Measurements from ENCODE around the gene NAA60. TPM values are rescaled to one million over a fixed set of nuclear protein-coding genes. Genes with fewer than 3 reads are reported as not detected.
A peak's percentile ranks its signal among the peaks of the same experiment; 100 is the strongest.

The NAA60 gene
- total and polyA plus RNA-seq, 2 of the 13 experiments (the other 11 are each of a cell fraction or from before 2014, with no cell fraction given), result 14.7 to 32.0 TPM

GRCh38 chr16:3400779-3401688, 42.4 kb upstream of the NAA60 start, which contains the start of the genes ZNF174 and ZSCAN32 (continued):
- TF ChIP-seq ZBTB21 (CRISPR knock-in tag; IDR thresholded peaks at IDR 0.05) (no peak), MYC (CRISPR knock-in tag; IDR thresholded peaks at IDR 0.05; ENCODE audit: borderline replicate concordance) (peak; percentile 78; the same call in 1 of the 2 replicates), ZNF430 (CRISPR knock-in tag; IDR thresholded peaks at IDR 0.05) (peak; percentile 69; the same call in 1 of the 2 replicates), RORA (CRISPR knock-in tag; IDR thresholded peaks at IDR 0.05) (no peak), GABPB1 (CRISPR knock-in tag; IDR thresholded peaks at IDR 0.05) (peak; percentile 98), ZNF704 (CRISPR knock-in tag; IDR thresholded peaks at IDR 0.05; ENCODE audit: borderline replicate concordance) (peak; percentile 79; the same call in 1 of the 2 replicates), SRSF1 (optimal IDR thresholded peaks at IDR 0.05; ENCODE audit: low read depth, low read length) (peak; percentile 95), HNRNPUL1 (IDR thresholded peaks at IDR 0.05; ENCODE audit: low read depth, low read length) (peak; percentile 46; the same call in 1 of the 2 replicates), ZNF484 (CRISPR knock-in tag; IDR thresholded peaks at IDR 0.05; ENCODE audit: borderline replicate concordance, low read depth) (no peak), FOXP1 (IDR thresholded peaks at IDR 0.05) (no peak), FOXP1 (CRISPR knock-in tag; IDR thresholded peaks at IDR 0.05) (no peak), ZSCAN31 (CRISPR knock-in tag; IDR thresholded peaks at IDR 0.05; ENCODE audit: low read depth) (peak; percentile 83), NRL (CRISPR knock-in tag; IDR thresholded peaks at IDR 0.05; ENCODE audit: borderline replicate concordance) (no peak), SNAPC5 (CRISPR knock-in tag; IDR thresholded peaks at IDR 0.05; ENCODE audit: borderline replicate concordance) (0 out of 2 replicates have a peak, but pooled peaks have one; percentile 89), ZNF264 (CRISPR knock-in tag; IDR thresholded peaks at IDR 0.05) (no peak), ONECUT2 (CRISPR knock-in tag; IDR thresholded peaks at IDR 0.05) (no peak), PHF20 (CRISPR knock-in tag; IDR thresholded peaks at IDR 0.05) (peak; percentile 85), ZNF121 (CRISPR knock-in tag; IDR thresholded peaks at IDR 0.05) (0 out of 2 replicates have a peak, but pooled peaks have one; percentile 36), ZNF343 (CRISPR knock-in tag; IDR thresholded peaks at IDR 0.05) (peak; percentile 72; the same call in 1 of the 2 replicates)
- TF ChIP-seq, protein P1, sequence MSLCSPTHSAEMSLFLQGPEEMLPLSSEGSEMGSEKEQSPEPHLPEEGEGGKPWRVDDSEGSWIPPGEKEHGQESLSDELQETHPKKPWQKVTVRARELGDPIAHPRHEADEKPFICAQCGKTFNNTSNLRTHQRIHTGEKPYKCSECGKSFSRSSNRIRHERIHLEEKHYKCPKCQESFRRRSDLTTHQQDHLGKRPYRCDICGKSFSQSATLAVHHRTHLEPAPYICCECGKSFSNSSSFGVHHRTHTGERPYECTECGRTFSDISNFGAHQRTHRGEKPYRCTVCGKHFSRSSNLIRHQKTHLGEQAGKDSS (CRISPR knock-in tag; IDR thresholded peaks at IDR 0.05; ENCODE audit: borderline replicate concordance, low read depth), result peak; percentile 24; the same call in 1 of the 2 replicates
- TF ChIP-seq, protein P2, sequence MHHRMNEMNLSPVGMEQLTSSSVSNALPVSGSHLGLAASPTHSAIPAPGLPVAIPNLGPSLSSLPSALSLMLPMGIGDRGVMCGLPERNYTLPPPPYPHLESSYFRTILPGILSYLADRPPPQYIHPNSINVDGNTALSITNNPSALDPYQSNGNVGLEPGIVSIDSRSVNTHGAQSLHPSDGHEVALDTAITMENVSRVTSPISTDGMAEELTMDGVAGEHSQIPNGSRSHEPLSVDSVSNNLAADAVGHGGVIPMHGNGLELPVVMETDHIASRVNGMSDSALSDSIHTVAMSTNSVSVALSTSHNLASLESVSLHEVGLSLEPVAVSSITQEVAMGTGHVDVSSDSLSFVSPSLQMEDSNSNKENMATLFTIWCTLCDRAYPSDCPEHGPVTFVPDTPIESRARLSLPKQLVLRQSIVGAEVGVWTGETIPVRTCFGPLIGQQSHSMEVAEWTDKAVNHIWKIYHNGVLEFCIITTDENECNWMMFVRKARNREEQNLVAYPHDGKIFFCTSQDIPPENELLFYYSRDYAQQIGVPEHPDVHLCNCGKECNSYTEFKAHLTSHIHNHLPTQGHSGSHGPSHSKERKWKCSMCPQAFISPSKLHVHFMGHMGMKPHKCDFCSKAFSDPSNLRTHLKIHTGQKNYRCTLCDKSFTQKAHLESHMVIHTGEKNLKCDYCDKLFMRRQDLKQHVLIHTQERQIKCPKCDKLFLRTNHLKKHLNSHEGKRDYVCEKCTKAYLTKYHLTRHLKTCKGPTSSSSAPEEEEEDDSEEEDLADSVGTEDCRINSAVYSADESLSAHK (CRISPR knock-in tag; IDR thresholded peaks at IDR 0.05; ENCODE audit: borderline replicate concordance), result no peak
- TF ChIP-seq, protein P3, sequence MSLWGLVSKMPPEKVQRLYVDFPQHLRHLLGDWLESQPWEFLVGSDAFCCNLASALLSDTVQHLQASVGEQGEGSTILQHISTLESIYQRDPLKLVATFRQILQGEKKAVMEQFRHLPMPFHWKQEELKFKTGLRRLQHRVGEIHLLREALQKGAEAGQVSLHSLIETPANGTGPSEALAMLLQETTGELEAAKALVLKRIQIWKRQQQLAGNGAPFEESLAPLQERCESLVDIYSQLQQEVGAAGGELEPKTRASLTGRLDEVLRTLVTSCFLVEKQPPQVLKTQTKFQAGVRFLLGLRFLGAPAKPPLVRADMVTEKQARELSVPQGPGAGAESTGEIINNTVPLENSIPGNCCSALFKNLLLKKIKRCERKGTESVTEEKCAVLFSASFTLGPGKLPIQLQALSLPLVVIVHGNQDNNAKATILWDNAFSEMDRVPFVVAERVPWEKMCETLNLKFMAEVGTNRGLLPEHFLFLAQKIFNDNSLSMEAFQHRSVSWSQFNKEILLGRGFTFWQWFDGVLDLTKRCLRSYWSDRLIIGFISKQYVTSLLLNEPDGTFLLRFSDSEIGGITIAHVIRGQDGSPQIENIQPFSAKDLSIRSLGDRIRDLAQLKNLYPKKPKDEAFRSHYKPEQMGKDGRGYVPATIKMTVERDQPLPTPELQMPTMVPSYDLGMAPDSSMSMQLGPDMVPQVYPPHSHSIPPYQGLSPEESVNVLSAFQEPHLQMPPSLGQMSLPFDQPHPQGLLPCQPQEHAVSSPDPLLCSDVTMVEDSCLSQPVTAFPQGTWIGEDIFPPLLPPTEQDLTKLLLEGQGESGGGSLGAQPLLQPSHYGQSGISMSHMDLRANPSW (CRISPR knock-in tag; IDR thresholded peaks at IDR 0.05; ENCODE audit: borderline replicate concordance), result no peak; the same call in 1 of the 2 replicates
